GM21526 (cell line): ENCODE results near the gene KIF2A.
A peak's percentile ranks its signal among the peaks of the same experiment; 100 is the strongest.
"Not testable (repeated sequence)": the region's sequence is repeated elsewhere in the genome, so short reads cannot be mapped to it uniquely, and the experiment has no call there.

Experiments
- ATAC-seq: cut with Tn5 transposase; IDR thresholded peaks from one replicate; pipeline ENCODE4 v1.9.1; 2021; ENCODE audit warnings: moderate library complexity; ENCODE audit not compliant: unreplicated experiment, low FRiP score

KIF2A gene

GRCh38 chr5:62289813-62290212 lies 16.2 kb upstream of the KIF2A start:
- ATAC-seq = no peak

DNA sequence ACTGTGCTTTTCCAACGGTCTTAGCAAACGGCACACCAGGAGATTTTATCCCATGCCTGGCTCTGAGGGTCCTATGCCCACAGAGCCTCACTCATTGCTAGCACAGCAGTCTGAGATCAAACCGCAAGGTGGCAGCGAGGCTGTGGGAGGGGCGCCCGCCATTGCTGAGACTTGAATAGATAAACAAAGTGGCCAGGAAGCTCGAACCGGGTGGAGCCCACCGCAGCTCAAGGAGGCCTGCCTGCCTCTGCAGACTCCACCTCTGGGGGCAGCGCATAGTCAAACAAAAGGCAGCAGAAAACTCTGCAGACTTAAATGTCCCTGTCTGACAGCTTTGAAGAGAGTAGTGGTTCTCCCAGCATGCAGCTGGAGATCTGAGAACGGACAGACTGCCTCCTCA lies 14.2 kb upstream of the KIF2A start:
- ATAC-seq = not testable (repeated sequence)

- no peak for ATAC-seq
Observed at GRCh38 chr5:62296998-62297397, 9.0 kb upstream of the KIF2A start.

DNA sequence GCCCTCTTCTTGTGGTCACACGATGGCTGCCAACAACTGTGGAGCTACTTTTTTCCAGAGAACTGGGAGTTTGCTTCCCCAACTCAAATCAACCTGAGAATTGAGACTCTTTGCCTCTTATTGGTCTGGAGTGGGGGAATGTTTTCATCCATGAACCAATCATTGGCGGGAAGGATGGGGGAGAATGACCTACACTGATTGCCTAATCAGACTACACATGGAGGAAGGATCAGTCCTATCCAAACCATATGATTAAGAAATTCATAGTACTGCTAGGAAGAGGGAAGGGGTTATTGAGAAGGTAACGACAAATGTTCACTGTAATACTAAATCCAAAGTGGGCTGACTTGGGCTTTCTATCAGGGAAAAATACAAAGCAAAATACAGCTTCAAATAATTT lies 7.9 kb upstream of the KIF2A start:
- no peak for ATAC-seq

GRCh38 chr5:62299101-62299500 lies 6.9 kb upstream of the KIF2A start:
- ATAC-seq = no peak

- ATAC-seq = no peak
Observed at GRCh38 chr5:62299600-62299999, 6.4 kb upstream of the KIF2A start.

DNA sequence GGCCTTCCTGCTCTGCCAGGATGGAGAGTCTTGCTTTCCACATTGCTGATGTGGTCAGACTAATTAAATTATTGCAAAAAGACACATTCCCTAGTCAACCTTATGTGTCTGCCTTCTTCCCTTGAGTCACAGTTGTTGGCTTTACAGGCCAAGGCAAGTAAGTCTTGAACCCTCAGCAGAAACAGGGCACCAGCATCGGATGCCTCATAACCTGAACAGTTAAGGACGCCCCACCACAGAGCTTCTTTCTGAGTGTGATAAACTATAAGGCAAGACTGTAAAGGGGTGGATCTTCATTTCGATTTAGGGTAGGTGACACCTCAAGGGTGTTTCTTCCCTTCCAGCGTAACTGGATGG lies 670 bp upstream of the KIF2A start:
- no peak for ATAC-seq

DNA sequence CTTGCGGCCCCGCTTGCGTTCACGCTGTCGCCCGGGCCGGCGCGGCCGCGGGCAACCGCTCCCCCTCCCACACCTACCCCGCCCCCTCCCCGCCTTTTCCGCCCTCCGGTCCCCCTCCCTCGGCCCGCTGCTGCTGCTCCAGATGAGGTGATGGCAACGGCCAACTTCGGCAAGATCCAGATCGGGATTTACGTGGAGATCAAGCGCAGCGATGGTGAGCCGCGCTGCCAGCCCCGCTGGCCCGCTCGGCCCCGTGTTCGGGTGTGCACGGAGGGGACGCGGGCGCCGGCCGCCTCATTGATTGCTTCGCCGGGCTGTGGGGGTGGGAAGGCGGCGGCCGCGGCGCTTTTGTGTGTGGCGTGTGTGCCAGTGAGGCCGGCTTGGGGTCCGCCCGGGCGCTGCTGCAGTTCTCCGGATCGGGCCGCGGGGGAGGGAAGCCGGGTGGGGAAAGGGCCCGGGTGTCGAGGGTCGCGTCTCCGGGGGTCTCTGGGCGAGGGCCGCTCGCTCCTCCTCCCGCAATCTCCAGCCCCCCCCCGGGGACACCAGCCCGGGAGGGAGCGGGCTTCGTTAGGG lies 403 bp downstream of the KIF2A start:
- ATAC-seq = peak; percentile 26

GRCh38 chr5:62306896-62307689 lies 1.1 kb downstream of the KIF2A start:
- peak; percentile 3 for ATAC-seq

DNA sequence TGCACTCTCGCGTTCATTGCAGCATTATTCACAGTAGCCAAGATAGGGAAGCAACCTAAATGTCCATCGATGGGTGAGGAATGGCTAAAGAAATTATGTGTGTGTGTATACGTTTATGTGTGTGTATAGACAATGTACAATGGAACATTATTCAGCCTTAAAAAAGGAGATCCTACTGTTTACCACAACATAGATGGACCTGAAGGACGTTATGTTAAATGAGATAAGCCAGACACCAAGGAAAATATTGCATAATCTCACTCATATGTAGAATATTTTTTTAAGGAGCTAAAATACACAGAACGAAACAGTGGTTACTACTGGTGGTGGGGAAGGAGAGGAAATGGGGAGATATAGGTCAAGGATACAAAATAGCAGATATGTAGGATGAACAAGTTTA lies 2.4 kb downstream of the KIF2A start:
- ATAC-seq = no peak

- no peak for ATAC-seq
Observed at GRCh38 chr5:62309107-62309506, 3.1 kb downstream of the KIF2A start.

- no peak for ATAC-seq
Observed at GRCh38 chr5:62310426-62311143, 4.6 kb downstream of the KIF2A start.

- ATAC-seq = no peak
Observed at GRCh38 chr5:62312036-62312435, 6.0 kb downstream of the KIF2A start.

DNA sequence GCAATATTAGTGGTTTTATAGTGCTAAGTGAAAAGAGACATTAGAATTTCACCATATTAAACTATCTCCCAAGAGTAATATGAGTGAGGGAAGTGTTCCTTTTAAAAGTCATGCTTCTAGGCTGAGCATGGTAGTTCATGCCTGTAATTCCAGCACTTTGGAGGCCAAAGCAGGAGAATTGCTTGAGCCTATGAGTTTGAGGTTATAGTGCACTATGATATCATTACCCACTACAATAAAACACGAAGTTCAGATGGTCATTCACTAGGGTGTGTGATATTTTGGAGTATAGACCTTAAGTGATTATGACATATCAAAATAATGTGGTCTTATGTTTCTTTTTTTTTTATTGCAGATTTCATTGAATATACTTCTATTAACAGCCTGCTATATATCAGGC lies 6.7 kb downstream of the KIF2A start:
- ATAC-seq = no peak

DNA sequence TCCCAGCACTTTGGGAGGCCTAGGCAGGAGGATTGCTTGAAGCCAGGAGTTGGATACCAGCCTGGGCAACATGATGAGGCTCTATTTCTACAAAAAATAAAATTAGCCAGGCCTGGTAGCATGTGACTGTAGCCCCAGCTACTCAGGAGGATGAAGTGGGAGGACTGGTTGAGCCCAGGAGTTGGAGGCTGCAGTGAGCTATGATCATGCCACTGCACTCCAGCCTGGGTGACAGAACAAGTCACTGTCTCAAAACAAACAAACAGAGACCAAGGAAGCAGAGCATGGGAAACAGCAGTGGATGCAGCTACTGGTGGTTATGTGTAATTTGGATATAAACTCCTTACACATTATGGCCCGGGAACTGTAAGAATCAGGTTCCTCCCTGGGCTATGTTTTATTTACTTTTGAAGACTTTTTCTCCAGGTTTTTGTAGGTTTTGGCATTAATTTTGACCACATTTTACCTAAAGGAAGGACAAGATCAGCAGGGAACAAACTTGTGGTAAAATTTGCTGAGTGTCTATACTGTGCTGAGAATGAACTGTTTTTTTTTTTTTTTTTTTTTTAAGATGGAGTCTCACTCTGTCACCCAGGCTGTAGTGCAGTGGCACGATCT lies 8.3 kb downstream of the KIF2A start:
- no peak for ATAC-seq

GRCh38 chr5:62315376-62316175 lies 9.6 kb downstream of the KIF2A start:
- no peak for ATAC-seq

DNA sequence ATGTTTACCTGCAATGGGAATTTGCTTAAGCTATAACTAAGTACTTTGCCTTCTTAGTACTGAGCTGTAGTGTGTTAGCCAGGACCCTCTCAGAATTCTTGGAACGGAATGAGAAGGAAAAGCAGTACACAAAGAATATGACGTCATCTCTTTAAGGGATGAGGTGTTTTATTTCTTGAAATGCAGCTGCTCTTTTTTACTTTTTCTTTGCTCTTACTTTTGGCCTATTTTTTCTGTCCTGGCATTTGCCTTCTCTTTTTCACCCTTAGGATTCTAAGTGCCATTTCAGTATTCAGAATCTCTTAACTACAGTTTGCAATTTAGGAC lies 10.1 kb downstream of the KIF2A start:
- ATAC-seq = no peak

- no peak for ATAC-seq
Observed at GRCh38 chr5:62317810-62318209, 11.8 kb downstream of the KIF2A start.

GRCh38 chr5:62322484-62322883 lies 16.5 kb downstream of the KIF2A start:
- no peak for ATAC-seq

DNA sequence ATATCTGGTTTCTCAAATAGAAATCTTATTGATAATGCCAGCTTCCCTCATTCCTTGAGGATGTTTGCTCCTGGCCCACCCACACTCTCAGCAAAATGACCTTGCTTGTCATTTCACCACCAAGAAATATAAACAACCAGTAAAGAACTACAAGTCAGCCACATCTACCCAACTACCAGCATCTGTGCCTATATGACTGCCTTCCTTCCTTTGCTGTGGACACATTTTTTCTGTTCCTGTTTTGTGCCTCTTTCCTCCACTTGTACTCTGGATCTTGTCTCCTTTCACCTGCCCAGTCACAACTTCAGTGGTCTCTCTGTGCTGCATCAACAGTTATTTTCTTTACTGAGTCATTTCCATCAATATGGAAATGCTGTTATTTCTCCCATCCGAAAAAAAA lies 20.3 kb downstream of the KIF2A start:
- ATAC-seq = peak; percentile 66

DNA sequence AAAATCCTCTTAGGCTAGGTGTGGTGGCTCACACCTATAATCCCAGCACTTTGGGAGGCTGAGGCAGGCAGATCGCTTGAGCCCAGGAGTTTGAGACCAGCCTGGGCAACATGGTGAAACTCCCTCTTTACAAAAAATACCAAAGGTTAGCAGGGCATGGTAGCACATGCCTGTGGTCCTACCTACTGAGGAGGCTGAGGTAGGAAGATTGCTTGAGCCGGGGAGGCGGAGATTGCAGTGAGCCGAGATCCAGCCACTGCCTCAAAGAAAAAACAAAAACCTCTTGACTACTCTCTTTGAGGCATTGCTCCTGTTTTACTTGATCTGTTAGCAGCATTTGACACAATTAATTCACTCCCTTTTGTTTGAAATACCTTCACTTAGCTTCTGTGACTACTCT lies 20.7 kb downstream of the KIF2A start:
- no peak for ATAC-seq
